ENCODE measurements around the gene C5orf58. TPM values are rescaled to one million over a fixed set of nuclear protein-coding genes. Genes with fewer than 3 reads are reported as not detected.

The C5orf58 gene
- total and polyA plus RNA-seq, 2 donors from 2014 or later = not detected

DNA sequence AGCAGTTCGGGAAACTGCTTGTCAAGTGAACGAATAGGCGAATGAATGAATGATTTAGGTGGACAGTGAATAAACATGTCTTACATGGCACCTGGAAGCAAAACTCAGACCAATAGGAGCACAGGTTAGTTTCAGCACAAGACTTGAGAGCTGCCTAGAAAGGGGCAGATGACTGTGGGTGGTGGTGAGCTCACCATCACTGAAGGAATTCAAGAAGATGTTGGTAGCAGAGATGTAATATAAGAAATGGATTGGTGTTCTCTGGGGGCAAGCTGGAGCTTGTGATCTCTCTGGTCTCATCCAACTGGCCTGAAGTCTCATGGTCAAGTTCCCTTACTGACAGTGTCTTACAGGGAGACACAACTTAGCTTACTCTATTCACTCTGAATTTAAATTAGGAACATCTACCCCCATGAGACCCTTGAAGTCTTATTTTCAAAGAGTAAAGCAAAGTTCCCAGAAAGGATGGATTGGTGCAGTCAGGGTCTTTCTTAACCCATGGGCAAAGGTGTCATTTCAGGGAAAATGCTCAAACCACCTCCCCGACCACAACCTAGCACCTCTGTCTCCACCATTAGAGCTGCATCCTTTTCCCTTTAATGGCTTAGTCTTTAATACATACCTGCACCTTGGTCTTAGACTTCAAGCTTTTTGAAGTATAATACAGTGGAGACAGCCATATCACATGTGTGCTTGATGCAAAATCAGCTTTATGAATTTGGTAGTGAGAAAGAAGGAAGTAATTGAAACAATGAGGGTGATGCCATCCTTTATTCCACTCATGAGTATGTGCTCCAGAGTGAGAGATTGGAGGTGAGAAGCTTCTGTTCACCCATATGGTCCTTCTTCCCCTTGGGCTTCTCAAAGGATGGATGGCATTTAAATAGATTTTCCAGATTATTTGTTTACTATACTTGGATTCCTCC, 59.7 kb downstream of the C5orf58 start:
- TF ChIP-seq CTCF (IDR thresholded peaks at IDR 0.05; ENCODE audit: borderline replicate concordance, extremely low read depth, insufficient read depth) = no peak
- intact Hi-C loops (cut with DNase I) = no loop called here
- Histone ChIP-seq H3K4me1 (ENCODE audit: control insufficient read depth in 2 of 3, insufficient read depth in 2 of 3, low read depth in 1 of 3, low read length in 3 of 3) (peaks cover 0 to 7% (median 0%) of the 10 kb centered on the region in 3 donors), H3K27me3 (ENCODE audit: control insufficient read depth, insufficient read depth, low read length) (no peaks in the 10 kb centered on the region), H3K4me3 (ENCODE audit: low read length in 3 of 3) (no peak overlapping the region), H3K27ac (ENCODE audit: low read depth in 2 of 2, low read length in 2 of 2) (no peak overlapping the region), H3K9me3 (ENCODE audit: control insufficient read depth in 2 of 3, insufficient read depth in 1 of 3, low read length in 3 of 3) (no peaks in the 10 kb centered on the region), H3K9ac (ENCODE audit: low read length in 3 of 3) (no peak overlapping the region), H3K36me3 (ENCODE audit: control insufficient read depth in 2 of 3, insufficient read depth in 3 of 3, low read length in 3 of 3) (no peaks in the 10 kb centered on the region)
- DNase-seq (no peak), FAIRE-seq (no peak)

GRCh38 chr5:170293273-170293672, 60.5 kb downstream of the C5orf58 start:
- Histone ChIP-seq H3K4me3 (ENCODE audit: low read length in 3 of 3) (no peak overlapping the region), H3K36me3 (ENCODE audit: control insufficient read depth in 2 of 3, insufficient read depth in 3 of 3, low read length in 3 of 3) (no peaks in the 10 kb centered on the region), H3K9me3 (ENCODE audit: control insufficient read depth in 2 of 3, insufficient read depth in 1 of 3, low read length in 3 of 3) (no peaks in the 10 kb centered on the region), H3K9ac (ENCODE audit: low read length in 3 of 3) (no peak overlapping the region), H3K4me1 (ENCODE audit: control insufficient read depth in 2 of 3, insufficient read depth in 2 of 3, low read depth in 1 of 3, low read length in 3 of 3) (peaks cover 0 to 7% (median 0%) of the 10 kb centered on the region in 3 donors), H3K27me3 (ENCODE audit: control insufficient read depth, insufficient read depth, low read length) (no peaks in the 10 kb centered on the region), H3K27ac (ENCODE audit: low read depth in 2 of 2, low read length in 2 of 2) (no peak overlapping the region)
- TF ChIP-seq CTCF (IDR thresholded peaks at IDR 0.05; ENCODE audit: borderline replicate concordance, extremely low read depth, insufficient read depth) = no peak
- intact Hi-C loops (cut with DNase I) = no loop called here
- FAIRE-seq (no peak), DNase-seq (no peak)

GRCh38 chr5:170294057-170294456, 61.3 kb downstream of the C5orf58 start:
- intact Hi-C loops (cut with DNase I) = no loop called here
- no peak for FAIRE-seq
- Histone ChIP-seq H3K4me1 (ENCODE audit: control insufficient read depth in 2 of 3, insufficient read depth in 2 of 3, low read depth in 1 of 3, low read length in 3 of 3) (peaks cover 0 to 7% (median 0%) of the 10 kb centered on the region in 3 donors), H3K27me3 (ENCODE audit: control insufficient read depth, insufficient read depth, low read length) (no peaks in the 10 kb centered on the region), H3K27ac (ENCODE audit: low read depth in 2 of 2, low read length in 2 of 2) (no peak overlapping the region), H3K9me3 (ENCODE audit: control insufficient read depth in 2 of 3, insufficient read depth in 1 of 3, low read length in 3 of 3) (no peaks in the 10 kb centered on the region), H3K4me3 (ENCODE audit: low read length in 3 of 3) (no peak overlapping the region), H3K9ac (ENCODE audit: low read length in 3 of 3) (no peak overlapping the region), H3K36me3 (ENCODE audit: control insufficient read depth in 2 of 3, insufficient read depth in 3 of 3, low read length in 3 of 3) (no peaks in the 10 kb centered on the region)
- DNase-seq = no peak
- TF ChIP-seq CTCF (IDR thresholded peaks at IDR 0.05; ENCODE audit: borderline replicate concordance, extremely low read depth, insufficient read depth) = no peak
